PC-3 (cell line): ENCODE measurements around the gene RTN4RL2. TPM values are rescaled to one million over a fixed set of nuclear protein-coding genes. Genes with fewer than 3 reads are reported as not detected.

Experiments
- ATAC-seq: fragments of 200-7000 bp; cut with Tn5 transposase; 2 replicates; pipeline ENCODE4 v1.9.1; 2020; ENCODE audit warnings: mild to moderate bottlenecking, moderate library complexity
- BruUV-seq: library from RNA; stranded (reverse); fragments of 400-500 nt; replicated peaks from 2 replicates; lab custom pipeline; 2021; lab: Mats Ljungman, UMichigan
- CTCF ChIA-PET: fragments of 300-600 bp; sonication (Branson Sonifier 250); formaldehyde crosslinking; loops from one replicate; lab custom pipeline; 2022; ENCODE audit warnings: antibody characterized with exemption; lab: Charles Lee
- POLR2A ChIA-PET: fragments of 300-600 bp; sonication (Branson Sonifier 250); formaldehyde crosslinking; loops from one replicate; lab custom pipeline; 2022; ENCODE audit warnings: antibody characterized with exemption; ENCODE audit not compliant: unreplicated experiment; lab: Charles Lee
- DNase-seq: peaks from one replicate; pipeline ENCODE4 v3.0.0-alpha.2; 2015
- H2AFZ ChIP-seq: fragments of 300-600 bp; sonication (generic); 2 replicates; pipeline ENCODE4 v1.6.0; 2016; ENCODE audit warnings: antibody characterized with exemption, low read length
- H3F3A ChIP-seq: fragments of 300-600 bp; sonication (generic); one replicate; pipeline ENCODE4 v1.6.0; 2017; ENCODE audit warnings: antibody characterized with exemption, low read length, control low read depth, mild to moderate bottlenecking; ENCODE audit not compliant: unreplicated experiment
- H3K27ac ChIP-seq: fragments of 300-600 bp; sonication (generic); 2 replicates; pipeline ENCODE4 v1.5.1; 2016; ENCODE audit warnings: mild to moderate bottlenecking, low read length
- H3K27me3 ChIP-seq: fragments of 300-600 bp; sonication (generic); 2 replicates; pipeline ENCODE4 v1.6.1; 2016; ENCODE audit warnings: low read length, mixed read lengths
- H3K36me3 ChIP-seq: fragments of 300-600 bp; sonication (generic); 2 replicates; pipeline ENCODE4 v1.6.1; 2016; ENCODE audit warnings: low read depth, mixed run types, low read length, mixed read lengths
- H3K4me1 ChIP-seq: fragments of 300-600 bp; sonication (generic); 2 replicates; pipeline ENCODE4 v1.5.1; 2016; ENCODE audit warnings: low read length; ENCODE audit not compliant: insufficient read depth
- H3K4me2 ChIP-seq: fragments of 300-600 bp; sonication (generic); 2 replicates; pipeline ENCODE4 v1.6.0; 2016; ENCODE audit warnings: low read length
- H3K4me3 ChIP-seq: fragments of 300-600 bp; sonication (generic); 2 replicates; pipeline ENCODE4 v1.5.1; 2016; ENCODE audit warnings: mild to moderate bottlenecking, low read length, mixed read lengths
- H3K79me2 ChIP-seq: fragments of 300-600 bp; sonication (generic); 2 replicates; pipeline ENCODE4 v1.6.1; 2017; ENCODE audit warnings: low read length, mixed read lengths
- H3K9ac ChIP-seq: fragments of 300-600 bp; sonication (generic); 2 replicates; pipeline ENCODE4 v1.6.0; 2016; ENCODE audit warnings: mild to moderate bottlenecking, low read length
- H3K9me2 ChIP-seq: fragments of 300-600 bp; sonication (generic); replicated peaks from 2 replicates; pipeline ENCODE4 v1.6.1; 2016; ENCODE audit warnings: mixed run types, low read length, mixed read lengths
- H3K9me3 ChIP-seq: fragments of 300-600 bp; sonication (generic); 2 replicates; pipeline ENCODE4 v1.6.1; 2016; ENCODE audit warnings: low read length, mixed read lengths
- H4K20me1 ChIP-seq: fragments of 300-600 bp; sonication (generic); 2 replicates; pipeline ENCODE4 v1.6.1; 2016; ENCODE audit warnings: low read length, mixed read lengths
- EZH2 ChIP-seq: fragments of 300-600 bp; sonication (generic); IDR thresholded peaks from one replicate; pipeline ENCODE4 v1.6.1; 2017; ENCODE audit warnings: antibody characterized with exemption, mild to moderate bottlenecking, low read length; ENCODE audit not compliant: unreplicated experiment
- EZH2phosphoT487 ChIP-seq: fragments of 300-600 bp; sonication (generic); IDR thresholded peaks from 2 replicates; pipeline ENCODE4 v1.6.1; 2018; ENCODE audit warnings: mild to moderate bottlenecking, antibody characterized with exemption, low read length, borderline replicate concordance
- intact Hi-C: fragments of 100-400 bp; cut with micrococcal nuclease; formaldehyde crosslinking; loops from 2 replicates; pipeline ENCODE4 v1.9.0; 2023
- total RNA-seq: library from RNA; depleted of rRNA; stranded (reverse); fragments of >200 nt; gene quantifications from 2 replicates; pipeline ENCODE4 v1.2.3, GENCODE V29; 2014
- TF ChIP-seq, protein P1 (sequence below): fragments of 300-600 bp; sonication (generic); conservative IDR thresholded peaks from 2 replicates; pipeline ENCODE4 v1.5.1; 2017; ENCODE audit warnings: antibody characterized with exemption, low read depth, mild to moderate bottlenecking, low read length

The RTN4RL2 gene
- total RNA-seq, 1 experiment from 2014 or later = 3.5 TPM

DNA sequence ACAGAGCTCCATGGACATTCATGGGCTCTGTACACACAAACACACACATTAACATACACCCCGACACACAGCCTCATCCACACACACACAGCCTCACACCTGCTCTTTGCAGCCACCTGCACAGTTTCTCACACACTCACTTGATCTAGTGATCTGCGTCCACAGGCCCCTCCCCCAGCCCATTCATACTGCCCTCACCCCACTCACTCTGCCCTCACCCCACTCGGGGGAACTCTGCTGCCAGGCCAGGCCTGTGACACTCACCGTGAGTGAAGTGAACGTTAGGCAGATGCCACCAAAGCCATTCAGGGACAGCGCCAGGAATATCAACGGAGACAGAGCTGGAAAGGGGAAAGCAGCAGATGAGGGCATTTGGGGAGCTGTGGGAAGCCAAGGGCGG lies 40.2 kb downstream of the RTN4RL2 start:
- H3K9me2 ChIP-seq = no peaks in the 10 kb centered on the region
- no peaks in the 10 kb centered on the region for H3K36me3 ChIP-seq
- no peaks in the 10 kb centered on the region for H3K79me2 ChIP-seq
- H3K4me1 ChIP-seq = peaks cover 9% of the 10 kb centered on the region; the same call in 1 of the 2 replicates
- BruUV-seq = no TSS peak
- H3K9me3 ChIP-seq = no peaks in the 10 kb centered on the region
- no peaks in the 10 kb centered on the region for H3F3A ChIP-seq
- no peak overlapping the region for H3K4me3 ChIP-seq
- H2AFZ ChIP-seq = no peak overlapping the region
- DNase-seq (no peak), ATAC-seq (no peak)
- no peak overlapping the region for H3K27ac ChIP-seq
- intact Hi-C loops = no loop called here
- no peaks in the 10 kb centered on the region for H3K27me3 ChIP-seq
- H4K20me1 ChIP-seq = no peaks in the 10 kb centered on the region
- H3K9ac ChIP-seq = no peak overlapping the region
- ChIA-PET CTCF (no interaction called here), POLR2A (no interaction called here)
- no peak overlapping the region for H3K4me2 ChIP-seq
- TF ChIP-seq EZH2 = no peak
- no peak for TF ChIP-seq EZH2phosphoT487
- TF ChIP-seq, protein P1, sequence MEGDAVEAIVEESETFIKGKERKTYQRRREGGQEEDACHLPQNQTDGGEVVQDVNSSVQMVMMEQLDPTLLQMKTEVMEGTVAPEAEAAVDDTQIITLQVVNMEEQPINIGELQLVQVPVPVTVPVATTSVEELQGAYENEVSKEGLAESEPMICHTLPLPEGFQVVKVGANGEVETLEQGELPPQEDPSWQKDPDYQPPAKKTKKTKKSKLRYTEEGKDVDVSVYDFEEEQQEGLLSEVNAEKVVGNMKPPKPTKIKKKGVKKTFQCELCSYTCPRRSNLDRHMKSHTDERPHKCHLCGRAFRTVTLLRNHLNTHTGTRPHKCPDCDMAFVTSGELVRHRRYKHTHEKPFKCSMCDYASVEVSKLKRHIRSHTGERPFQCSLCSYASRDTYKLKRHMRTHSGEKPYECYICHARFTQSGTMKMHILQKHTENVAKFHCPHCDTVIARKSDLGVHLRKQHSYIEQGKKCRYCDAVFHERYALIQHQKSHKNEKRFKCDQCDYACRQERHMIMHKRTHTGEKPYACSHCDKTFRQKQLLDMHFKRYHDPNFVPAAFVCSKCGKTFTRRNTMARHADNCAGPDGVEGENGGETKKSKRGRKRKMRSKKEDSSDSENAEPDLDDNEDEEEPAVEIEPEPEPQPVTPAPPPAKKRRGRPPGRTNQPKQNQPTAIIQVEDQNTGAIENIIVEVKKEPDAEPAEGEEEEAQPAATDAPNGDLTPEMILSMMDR = no peak

DNA sequence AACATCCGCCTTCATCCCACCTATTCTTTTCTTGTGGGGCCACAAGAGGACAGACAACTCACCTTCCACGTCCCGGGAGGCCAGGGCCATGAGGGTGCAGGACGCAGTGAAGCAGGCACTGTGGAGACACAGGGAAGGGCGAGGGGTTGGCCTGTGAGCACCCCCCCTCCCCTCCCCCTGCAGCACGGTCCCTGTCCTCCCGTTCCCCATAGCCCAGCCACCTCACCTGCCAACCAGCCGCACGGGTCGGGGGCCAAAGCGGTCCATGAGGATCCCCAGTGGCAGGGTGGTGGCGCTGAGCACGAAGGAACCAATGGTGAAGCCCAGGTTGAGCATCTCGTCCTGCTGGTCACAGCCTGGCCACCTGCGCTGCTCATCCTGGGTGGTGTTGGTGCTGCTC lies 40.6 kb downstream of the RTN4RL2 start:
- no peaks in the 10 kb centered on the region for H4K20me1 ChIP-seq
- H3F3A ChIP-seq = no peaks in the 10 kb centered on the region
- no peaks in the 10 kb centered on the region for H3K9me2 ChIP-seq
- H3K79me2 ChIP-seq = no peaks in the 10 kb centered on the region
- no peak overlapping the region for H3K27ac ChIP-seq
- ChIA-PET CTCF (no interaction called here), POLR2A (no interaction called here)
- H3K4me1 ChIP-seq = peaks cover 9% of the 10 kb centered on the region; the same call in 1 of the 2 replicates
- TF ChIP-seq EZH2 = no peak
- no TSS peak for BruUV-seq
- DNase-seq (no peak), ATAC-seq (no peak)
- H3K4me3 ChIP-seq = no peak overlapping the region
- no peak overlapping the region for H3K4me2 ChIP-seq
- H3K36me3 ChIP-seq = no peaks in the 10 kb centered on the region
- intact Hi-C loops = no loop called here
- no peak overlapping the region for H2AFZ ChIP-seq
- no peaks in the 10 kb centered on the region for H3K27me3 ChIP-seq
- H3K9ac ChIP-seq = no peak overlapping the region
- H3K9me3 ChIP-seq = no peaks in the 10 kb centered on the region

DNA sequence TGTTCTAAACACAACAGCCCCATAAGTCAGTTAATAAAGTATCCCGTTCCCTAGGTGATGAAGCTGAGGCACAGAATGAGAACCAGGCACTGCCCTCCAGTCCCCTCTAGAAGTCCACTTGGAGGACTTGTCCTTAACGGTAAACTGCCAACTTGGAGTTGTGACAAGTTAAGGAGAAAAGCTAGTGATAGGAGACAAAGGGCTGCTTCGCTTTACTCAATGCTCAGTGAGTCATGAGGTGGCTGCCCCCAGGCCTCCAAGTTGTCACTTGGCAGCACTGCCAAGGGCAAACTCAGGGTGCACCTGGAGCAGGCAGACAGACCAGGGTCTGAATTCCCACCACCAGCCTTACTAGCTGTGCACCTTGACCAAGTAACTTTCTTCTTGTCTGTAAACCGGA lies 41.6 kb downstream of the RTN4RL2 start:
- no peaks in the 10 kb centered on the region for H4K20me1 ChIP-seq

More for the DNA sequence above, 41.6 kb downstream of the RTN4RL2 start:
- Histone ChIP-seq H3K4me3 (no peak overlapping the region), H3F3A (no peaks in the 10 kb centered on the region), H3K36me3 (no peaks in the 10 kb centered on the region), H3K9me2 (no peaks in the 10 kb centered on the region), H3K9ac (no peak overlapping the region), H2AFZ (no peak overlapping the region), H3K27ac (no peak overlapping the region), H3K9me3 (no peaks in the 10 kb centered on the region), H3K79me2 (no peaks in the 10 kb centered on the region), H3K4me2 (no peak overlapping the region), H3K4me1 (peaks cover 9% of the 10 kb centered on the region; the same call in 1 of the 2 replicates), H3K27me3 (no peaks in the 10 kb centered on the region)
- POLR2A ChIA-PET = no interaction called here
- ATAC-seq (peak; percentile 10; the same call in 1 of the 2 replicates), DNase-seq (peak; percentile 63)
- no TSS peak for BruUV-seq
- intact Hi-C loops = no loop called here
- CTCF ChIA-PET = interaction anchor here (0.7 to 1.0 kb wide), 3 partner anchors 9 to 156 kb away, joined by 4 to 6 read pairs (median 4); no protein-coding TSS in a partner anchor
- TF ChIP-seq EZH2 (no peak), EZH2phosphoT487 (no peak)
- TF ChIP-seq, protein P1 = no peak
